ENCODE data around the gene OR1C1. TPM values are rescaled to one million over a fixed set of nuclear protein-coding genes. Genes with fewer than 3 reads are reported as not detected.
"Not testable (repeated sequence)": the region's sequence is repeated elsewhere in the genome, so short reads cannot be mapped to it uniquely, and the experiment has no call there.

Gene OR1C1, protein sequence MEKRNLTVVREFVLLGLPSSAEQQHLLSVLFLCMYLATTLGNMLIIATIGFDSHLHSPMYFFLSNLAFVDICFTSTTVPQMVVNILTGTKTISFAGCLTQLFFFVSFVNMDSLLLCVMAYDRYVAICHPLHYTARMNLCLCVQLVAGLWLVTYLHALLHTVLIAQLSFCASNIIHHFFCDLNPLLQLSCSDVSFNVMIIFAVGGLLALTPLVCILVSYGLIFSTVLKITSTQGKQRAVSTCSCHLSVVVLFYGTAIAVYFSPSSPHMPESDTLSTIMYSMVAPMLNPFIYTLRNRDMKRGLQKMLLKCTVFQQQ
- not detected for total RNA-seq
- not detected for polyA plus RNA-seq
- long read RNA-seq, donor 1: 0 reads
- long read RNA-seq, donor 2: 0 reads
- long read RNA-seq, donor 3: 0 reads

DNA sequence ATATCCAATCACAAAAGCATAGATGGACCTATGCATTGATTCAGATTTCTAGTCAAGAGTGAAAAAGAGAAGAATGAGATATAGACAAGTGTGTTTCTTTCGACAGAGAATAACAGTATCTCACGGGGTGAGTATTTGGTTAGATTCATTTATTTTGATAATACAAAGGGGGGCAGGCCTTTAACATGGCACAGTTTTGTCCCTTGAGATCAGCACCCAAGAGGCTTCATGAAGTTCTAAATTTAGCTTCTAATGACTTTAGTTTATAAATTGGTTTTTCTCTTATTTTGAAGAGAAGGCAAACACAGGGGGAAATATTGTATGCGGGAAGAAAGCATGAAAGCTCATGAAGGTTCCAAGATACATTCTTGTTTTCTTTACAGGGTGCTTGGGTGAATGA is at the start of gene OR1C1:
Gene OR1C1 (minus strand): TSS at position 101 of the 400 bp plus-strand sequence. CDS start 2,150 bp downstream, outside the sequence.
- no peak for DNase-seq
- no peaks in the 10 kb centered on the region for H3K27me3 ChIP-seq
- H3K36me3 ChIP-seq: no peaks in the 10 kb centered on the region
- no peak for ATAC-seq
- peaks cover 0 to under 1% (median 0%) of the 10 kb centered on the region in 11 donors for H3K9me3 ChIP-seq
- H3K27ac ChIP-seq: no peak within 1 kb of the TSS
- H3K4me1 ChIP-seq: no peaks in the 10 kb centered on the region
- no peak within 1 kb of the TSS for H3K4me3 ChIP-seq
- intact Hi-C loops (cut with DNase I): no loop called here
- TF ChIP-seq, protein P1, sequence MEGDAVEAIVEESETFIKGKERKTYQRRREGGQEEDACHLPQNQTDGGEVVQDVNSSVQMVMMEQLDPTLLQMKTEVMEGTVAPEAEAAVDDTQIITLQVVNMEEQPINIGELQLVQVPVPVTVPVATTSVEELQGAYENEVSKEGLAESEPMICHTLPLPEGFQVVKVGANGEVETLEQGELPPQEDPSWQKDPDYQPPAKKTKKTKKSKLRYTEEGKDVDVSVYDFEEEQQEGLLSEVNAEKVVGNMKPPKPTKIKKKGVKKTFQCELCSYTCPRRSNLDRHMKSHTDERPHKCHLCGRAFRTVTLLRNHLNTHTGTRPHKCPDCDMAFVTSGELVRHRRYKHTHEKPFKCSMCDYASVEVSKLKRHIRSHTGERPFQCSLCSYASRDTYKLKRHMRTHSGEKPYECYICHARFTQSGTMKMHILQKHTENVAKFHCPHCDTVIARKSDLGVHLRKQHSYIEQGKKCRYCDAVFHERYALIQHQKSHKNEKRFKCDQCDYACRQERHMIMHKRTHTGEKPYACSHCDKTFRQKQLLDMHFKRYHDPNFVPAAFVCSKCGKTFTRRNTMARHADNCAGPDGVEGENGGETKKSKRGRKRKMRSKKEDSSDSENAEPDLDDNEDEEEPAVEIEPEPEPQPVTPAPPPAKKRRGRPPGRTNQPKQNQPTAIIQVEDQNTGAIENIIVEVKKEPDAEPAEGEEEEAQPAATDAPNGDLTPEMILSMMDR (IDR thresholded peaks at IDR 0.05): no peak
- WGBS, 2 donors: 89 to 94% methylated on average over 3 of the region's 3 CpGs

DNA sequence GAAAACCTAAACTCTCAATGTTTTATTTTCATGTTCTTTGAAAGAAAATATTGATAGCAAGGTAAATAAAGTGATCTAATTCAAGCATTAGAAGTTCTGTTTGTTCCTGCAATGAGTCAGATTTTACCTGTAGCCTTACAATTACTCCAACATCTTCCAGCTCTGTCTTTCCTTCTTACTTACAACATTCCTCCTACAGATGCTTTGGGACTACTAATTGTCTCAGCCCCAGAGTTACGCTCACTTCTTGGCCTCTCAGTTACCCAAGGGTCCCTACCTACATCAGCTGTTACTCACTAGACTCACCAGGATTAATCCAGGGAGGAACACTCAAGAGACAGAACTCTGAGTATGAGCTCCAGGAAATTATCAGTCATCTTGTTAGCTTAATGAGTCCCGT is 37.2 kb upstream of the OR1C1 start:
- WGBS, 2 donors: 0 to 52% methylated on average over 2 of the region's 2 CpGs
- ATAC-seq: no peak
- intact Hi-C loops (cut with DNase I): no loop called here

DNA sequence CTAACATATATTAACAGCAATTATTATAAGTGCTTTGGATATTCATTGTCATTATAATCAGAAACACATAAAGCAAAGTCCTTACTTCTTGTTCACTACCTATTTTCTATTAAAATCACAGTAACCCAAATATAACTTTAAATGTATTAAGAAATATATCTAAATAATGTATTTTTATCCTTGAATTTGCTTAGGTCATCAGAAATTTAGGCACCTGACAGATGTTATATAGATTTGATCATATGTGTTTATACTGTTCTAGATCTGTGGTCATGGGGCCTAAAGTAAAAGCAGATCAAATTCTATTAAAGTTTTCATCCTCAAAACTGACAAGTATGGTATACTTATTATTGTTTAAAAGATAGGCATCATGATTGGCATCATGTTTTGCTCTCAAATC is 9.2 kb upstream of the OR1C1 start:
- intact Hi-C loops (cut with DNase I): no loop called here
- no peak overlapping the region for H3K27ac ChIP-seq
- ATAC-seq: no peak

More for the DNA sequence above, 37.2 kb upstream of the OR1C1 start:
- H3K9me3 ChIP-seq: peaks cover 0 to 18% (median 0%) of the 10 kb centered on the region in 11 donors
- no peak overlapping the region for H3K27ac ChIP-seq
- TF ChIP-seq, protein P1 (IDR thresholded peaks at IDR 0.05): no peak
- no peaks in the 10 kb centered on the region for H3K4me1 ChIP-seq
- DNase-seq: no peak
- no peak overlapping the region for H3K4me3 ChIP-seq
- no peaks in the 10 kb centered on the region for H3K27me3 ChIP-seq
- no peaks in the 10 kb centered on the region for H3K36me3 ChIP-seq

DNA sequence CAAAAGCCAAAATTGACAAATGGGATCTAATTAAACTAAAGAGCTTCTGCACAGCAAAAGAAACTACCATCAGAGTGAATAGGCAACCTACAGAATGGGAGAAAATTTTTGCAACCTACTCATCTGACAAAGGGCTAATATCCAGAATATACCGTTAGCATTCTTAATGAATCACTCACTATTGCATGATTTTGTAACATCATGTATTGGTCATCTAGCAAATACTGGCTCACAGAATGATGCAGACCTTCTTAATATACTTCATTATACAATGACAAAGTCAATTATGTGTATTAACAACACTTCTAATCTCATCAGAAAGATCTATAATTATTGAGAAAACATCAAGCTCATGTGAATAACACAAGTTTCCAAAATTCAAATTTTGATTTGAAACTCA is 6.0 kb downstream of the OR1C1 start:
- DNase-seq; intact Hi-C loops (cut with DNase I); ATAC-seq; H3K27me3 ChIP-seq; H3K36me3 ChIP-seq; H3K27ac ChIP-seq; H3K4me1 ChIP-seq; H3K4me3 ChIP-seq: not testable (repeated sequence)
- peaks cover 0 to 32% (median 7%) of the 10 kb centered on the region in 11 donors for H3K9me3 ChIP-seq
- WGBS, 2 donors: 89 to 92% methylated on average over 1 of the region's 1 CpG

More for the DNA sequence above, 9.2 kb upstream of the OR1C1 start:
- TF ChIP-seq, protein P1 (IDR thresholded peaks at IDR 0.05): no peak
- Histone ChIP-seq H3K4me1 (no peaks in the 10 kb centered on the region), H3K9me3 (peaks cover 0 to 6% (median 0%) of the 10 kb centered on the region in 11 donors), H3K36me3 (no peaks in the 10 kb centered on the region), H3K4me3 (no peak overlapping the region), H3K27me3 (no peaks in the 10 kb centered on the region)
- DNase-seq: no peak

DNA sequence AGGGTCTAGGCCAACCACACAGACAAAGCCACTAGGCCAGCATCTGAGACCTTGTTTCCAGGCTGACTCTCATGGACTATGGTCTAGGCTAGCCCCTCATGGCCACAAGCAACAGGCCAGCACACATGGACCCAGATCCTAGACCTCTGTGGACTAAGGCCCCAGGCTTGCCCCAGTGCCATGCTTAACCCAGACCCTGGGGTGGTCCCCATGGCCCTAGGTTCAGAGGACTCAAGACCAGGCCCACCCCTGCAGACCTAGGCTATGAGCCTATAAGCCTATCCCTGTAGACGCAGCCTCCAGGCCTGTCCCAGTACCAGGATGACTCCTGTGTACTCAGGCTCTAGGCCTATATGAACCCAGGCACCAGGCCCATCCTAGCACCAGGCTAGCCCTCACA is 10.5 kb downstream of the OR1C1 start:
- WGBS, 2 donors: 79 to 91% methylated on average over 1 of the region's 1 CpG
- no peak for DNase-seq

More for the DNA sequence above, 10.5 kb downstream of the OR1C1 start:
- ATAC-seq: no peak
- Histone ChIP-seq H3K36me3 (no peaks in the 10 kb centered on the region), H3K4me3 (no peak overlapping the region), H3K9me3 (peaks cover 0 to 38% (median 7%) of the 10 kb centered on the region in 11 donors), H3K4me1 (no peaks in the 10 kb centered on the region), H3K27me3 (no peaks in the 10 kb centered on the region), H3K27ac (no peak overlapping the region)
- intact Hi-C loops (cut with DNase I): no loop called here
- TF ChIP-seq, protein P1 (IDR thresholded peaks at IDR 0.05): no peak
